HUES6 (cell line): ENCODE results near the gene MECR.

ENCODE experiments used
- H3K27ac ChIP-seq: 2 replicates; pipeline ENCODE4 v1.7.0; 2013; ENCODE audit warnings: low read depth, mild to moderate bottlenecking, low read length, inconsistent platforms
- H3K27me3 ChIP-seq: 2 replicates; pipeline ENCODE4 v1.6.1; 2013; ENCODE audit warnings: low read length; ENCODE audit not compliant: control insufficient read depth, insufficient read depth
- H3K36me3 ChIP-seq: 2 replicates; pipeline ENCODE4 v1.6.1; 2013; ENCODE audit warnings: low read length; ENCODE audit not compliant: control insufficient read depth, insufficient read depth
- H3K4me1 ChIP-seq: 2 replicates; pipeline ENCODE4 v1.6.1; 2013; ENCODE audit warnings: low read length; ENCODE audit not compliant: control insufficient read depth, insufficient read depth
- H3K4me3 ChIP-seq: 2 replicates; pipeline ENCODE4 v1.5.1; 2013; ENCODE audit warnings: low read depth, low read length
- H3K9ac ChIP-seq: one replicate; pipeline ENCODE4 v1.6.1; 2013; ENCODE audit warnings: mild to moderate bottlenecking, low read length
- H3K9me3 ChIP-seq: 2 replicates; pipeline ENCODE4 v1.6.1; 2013; ENCODE audit warnings: low read depth, low read length; ENCODE audit not compliant: control insufficient read depth, insufficient read depth

Gene MECR

DNA sequence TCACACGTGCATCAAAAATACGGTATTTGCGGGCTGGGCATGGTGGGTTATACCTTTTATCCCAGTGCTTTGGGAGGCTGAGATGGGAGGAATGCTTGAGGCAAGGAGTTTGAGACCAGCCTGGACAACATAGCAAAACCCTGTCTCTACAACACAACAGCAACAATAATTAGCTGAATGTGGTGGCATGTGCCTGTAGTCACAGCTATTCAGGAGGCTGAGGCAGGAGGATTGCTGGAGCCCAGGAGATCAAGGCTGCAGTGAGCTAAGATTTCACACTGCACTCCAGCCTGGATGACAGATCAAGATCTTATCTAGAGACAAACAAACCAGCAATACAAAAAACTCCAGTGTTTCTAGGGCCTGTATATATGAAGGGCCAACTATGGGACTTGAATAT, 36.2 kb upstream of the MECR start:
- H3K27me3 ChIP-seq: no peaks in the 10 kb centered on the region
- no peak overlapping the region for H3K27ac ChIP-seq
- H3K4me3 ChIP-seq: no peak overlapping the region
- peaks cover 13% of the 10 kb centered on the region for H3K4me1 ChIP-seq
- no peaks in the 10 kb centered on the region for H3K9me3 ChIP-seq
- no peak overlapping the region for H3K9ac ChIP-seq
- no peaks in the 10 kb centered on the region for H3K36me3 ChIP-seq

- peaks cover 4% of the 10 kb centered on the region for H3K4me1 ChIP-seq
- no peak overlapping the region for H3K9ac ChIP-seq
- H3K27me3 ChIP-seq: no peaks in the 10 kb centered on the region; the same call in 1 of the 2 replicates
- H3K36me3 ChIP-seq: 0 out of 2 replicates have a peak, but pooled peaks cover 7% of the 10 kb centered on the region
- H3K4me3 ChIP-seq: no peak overlapping the region
- H3K27ac ChIP-seq: no peak overlapping the region
- no peaks in the 10 kb centered on the region for H3K9me3 ChIP-seq
Measured at GRCh38 chr1:29264773-29265389, 34.1 kb upstream of the MECR start.

DNA sequence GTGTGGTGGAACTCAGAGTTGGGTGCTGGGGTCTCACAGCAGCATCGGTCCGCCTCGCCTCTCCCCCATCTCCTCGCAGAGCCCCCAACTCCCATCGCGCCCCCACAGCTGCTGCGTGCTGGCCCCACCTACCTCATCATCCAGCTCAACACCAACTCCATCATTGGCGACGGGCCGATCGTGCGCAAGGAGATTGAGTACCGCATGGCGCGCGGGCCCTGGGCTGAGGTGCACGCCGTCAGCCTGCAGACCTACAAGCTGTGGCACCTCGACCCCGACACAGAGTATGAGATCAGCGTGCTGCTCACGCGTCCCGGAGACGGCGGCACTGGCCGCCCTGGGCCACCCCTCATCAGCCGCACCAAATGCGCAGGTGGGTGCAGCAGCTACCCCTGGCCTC, 29.8 kb upstream of the MECR start:
- peaks cover 14% of the 10 kb centered on the region for H3K27me3 ChIP-seq
- peaks cover 37% of the 10 kb centered on the region for H3K4me1 ChIP-seq
- no peak overlapping the region for H3K9ac ChIP-seq
- peak overlapping the region; percentile 75 for H3K4me3 ChIP-seq
- H3K9me3 ChIP-seq: no peaks in the 10 kb centered on the region
- H3K27ac ChIP-seq: no peak overlapping the region
- 0 out of 2 replicates have a peak, but pooled peaks cover 7% of the 10 kb centered on the region for H3K36me3 ChIP-seq

GRCh38 chr1:29259802-29260441, 29.2 kb upstream of the MECR start:
- peak overlapping the region; percentile 45 for H3K9ac ChIP-seq

DNA sequence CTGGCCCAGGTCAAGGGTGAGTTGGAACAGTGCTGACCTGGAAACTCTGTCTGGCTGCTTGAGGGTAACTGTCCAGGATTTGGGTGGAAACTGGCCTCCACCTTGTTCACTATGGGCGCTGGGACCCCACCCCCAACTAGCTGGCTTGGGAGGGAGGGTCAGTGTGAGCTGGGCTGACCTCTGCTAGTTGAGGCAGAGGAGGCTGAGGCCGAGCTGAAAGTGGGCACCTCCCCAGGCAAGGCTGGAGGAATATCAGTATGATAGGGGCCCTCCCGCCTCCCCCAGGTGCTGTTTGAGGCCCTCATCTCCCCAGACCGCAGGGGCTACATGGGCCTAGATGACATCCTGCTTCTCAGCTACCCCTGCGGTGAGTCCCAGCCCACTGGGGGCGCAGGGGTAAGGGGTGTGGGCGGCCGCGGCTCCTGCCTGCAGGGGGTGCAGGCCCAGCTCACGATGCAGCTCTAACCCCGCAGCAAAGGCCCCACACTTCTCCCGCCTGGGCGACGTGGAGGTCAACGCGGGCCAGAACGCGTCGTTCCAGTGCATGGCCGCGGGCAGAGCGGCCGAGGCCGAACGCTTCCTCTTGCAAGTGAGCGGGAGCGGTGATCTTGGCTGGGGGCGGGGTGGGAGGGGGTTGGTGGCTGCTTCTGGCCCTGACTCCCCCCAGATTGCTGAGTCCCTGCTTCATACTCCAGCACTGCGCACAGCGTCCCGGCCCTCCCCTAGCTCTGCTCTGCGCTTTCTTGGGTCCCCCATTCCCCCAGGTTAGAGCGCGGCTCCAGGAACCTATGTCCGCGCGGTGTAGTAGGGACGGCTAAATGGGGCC, 28.5 kb upstream of the MECR start:
- H3K27me3 ChIP-seq: peaks cover 14% of the 10 kb centered on the region

More at GRCh38 chr1:29259802-29260441, 29.2 kb upstream of the MECR start:
- no peak overlapping the region for H3K27ac ChIP-seq
- H3K36me3 ChIP-seq: 0 out of 2 replicates have a peak, but pooled peaks cover 7% of the 10 kb centered on the region
- H3K27me3 ChIP-seq: peaks cover 14% of the 10 kb centered on the region
- peaks cover 37% of the 10 kb centered on the region for H3K4me1 ChIP-seq
- no peaks in the 10 kb centered on the region for H3K9me3 ChIP-seq
- H3K4me3 ChIP-seq: peak overlapping the region; percentile 75

DNA sequence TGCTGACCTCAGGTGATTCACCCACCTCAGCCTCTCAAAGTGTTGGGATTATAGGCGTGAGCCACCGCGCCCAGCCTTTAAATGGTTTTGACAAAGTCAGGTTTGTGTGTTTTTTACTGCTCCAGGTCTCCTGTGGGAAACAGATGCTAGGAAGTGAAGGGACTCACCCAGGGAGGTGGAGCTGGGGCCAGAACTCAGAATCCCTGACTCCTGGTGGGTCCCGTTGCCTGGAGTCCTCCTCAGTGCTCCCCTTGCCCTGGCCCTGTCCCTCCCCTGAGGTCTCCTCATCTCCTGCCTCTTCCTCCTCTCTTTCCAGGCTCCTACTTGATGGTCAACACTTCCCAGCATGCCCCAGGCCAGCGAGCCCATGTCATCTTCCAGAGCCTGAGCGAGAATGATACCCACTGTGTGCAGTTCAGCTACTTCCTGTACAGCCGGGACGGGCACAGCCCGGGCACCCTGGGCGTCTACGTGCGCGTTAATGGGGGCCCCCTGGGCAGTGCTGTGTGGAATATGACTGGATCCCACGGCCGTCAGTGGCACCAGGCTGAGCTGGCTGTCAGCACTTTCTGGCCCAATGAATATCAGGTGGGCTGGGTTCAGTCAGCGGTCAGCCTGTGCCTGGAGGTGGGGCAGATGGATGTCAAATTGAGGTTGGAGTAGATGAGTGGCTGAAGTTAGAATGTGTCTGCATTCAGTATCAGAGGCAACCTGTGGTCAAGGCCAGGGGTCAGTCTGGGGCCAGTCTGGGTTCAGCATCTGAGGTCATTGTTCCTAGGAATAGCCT, 27.6 kb upstream of the MECR start:
- Histone ChIP-seq H3K36me3 (0 out of 2 replicates have a peak, but pooled peaks cover 7% of the 10 kb centered on the region), H3K4me1 (peaks cover 37% of the 10 kb centered on the region), H3K27me3 (peaks cover 14% of the 10 kb centered on the region), H3K4me3 (no peak overlapping the region), H3K9me3 (no peaks in the 10 kb centered on the region), H3K9ac (no peak overlapping the region), H3K27ac (no peak overlapping the region)

More for the DNA sequence above, 28.5 kb upstream of the MECR start:
- Histone ChIP-seq H3K9me3 (no peaks in the 10 kb centered on the region), H3K36me3 (0 out of 2 replicates have a peak, but pooled peaks cover 7% of the 10 kb centered on the region), H3K9ac (peak overlapping the region; percentile 45), H3K4me1 (peaks cover 37% of the 10 kb centered on the region), H3K4me3 (peak overlapping the region; percentile 75), H3K27ac (no peak overlapping the region)

DNA sequence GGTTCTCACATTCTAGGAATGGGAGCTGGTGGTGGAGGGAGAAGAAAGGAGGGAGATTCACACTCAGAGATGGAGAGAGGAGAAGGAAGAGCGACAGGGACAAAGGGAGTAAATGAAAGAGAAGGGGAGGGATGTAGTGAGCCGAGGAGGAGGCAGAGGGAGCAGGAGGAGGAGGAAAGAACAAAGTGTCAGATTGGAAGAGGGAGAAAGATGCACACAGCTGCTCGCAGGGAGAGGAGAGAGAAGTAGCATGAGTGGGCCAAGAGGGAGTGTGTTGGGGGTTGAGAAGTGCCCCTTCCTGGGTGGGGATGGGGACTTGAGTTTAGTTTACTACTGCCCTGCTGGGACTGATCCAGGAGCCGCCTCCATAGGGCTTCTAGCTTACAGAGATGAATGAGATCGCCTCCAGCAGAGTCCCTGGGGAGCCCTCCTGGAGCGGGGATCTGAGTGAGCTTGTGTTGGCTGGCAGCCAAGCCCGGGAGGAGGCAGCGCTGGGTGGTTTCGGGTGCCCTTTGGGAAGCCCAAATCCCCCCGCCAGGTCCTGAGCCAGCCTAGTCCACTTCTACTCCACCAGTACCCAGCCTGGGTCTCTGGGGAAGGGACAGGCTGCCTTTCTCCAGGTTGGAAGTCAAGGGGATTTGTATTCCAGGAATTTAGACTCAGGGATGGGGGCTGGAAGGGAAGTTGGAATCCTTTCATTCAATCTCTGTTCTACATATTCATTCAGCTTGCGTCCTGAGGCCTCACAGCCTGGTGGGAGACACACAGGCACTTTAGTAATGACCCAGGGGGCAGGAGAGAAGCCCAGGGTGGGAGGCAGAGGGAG, 26.5 kb upstream of the MECR start:
- peaks cover 14% of the 10 kb centered on the region for H3K27me3 ChIP-seq
- no peak overlapping the region for H3K4me3 ChIP-seq
- 0 out of 2 replicates have a peak, but pooled peaks cover 7% of the 10 kb centered on the region for H3K36me3 ChIP-seq
- no peak overlapping the region for H3K27ac ChIP-seq
- H3K9me3 ChIP-seq: no peaks in the 10 kb centered on the region
- peaks cover 37% of the 10 kb centered on the region for H3K4me1 ChIP-seq
- peak overlapping the region; percentile 1 for H3K9ac ChIP-seq

DNA sequence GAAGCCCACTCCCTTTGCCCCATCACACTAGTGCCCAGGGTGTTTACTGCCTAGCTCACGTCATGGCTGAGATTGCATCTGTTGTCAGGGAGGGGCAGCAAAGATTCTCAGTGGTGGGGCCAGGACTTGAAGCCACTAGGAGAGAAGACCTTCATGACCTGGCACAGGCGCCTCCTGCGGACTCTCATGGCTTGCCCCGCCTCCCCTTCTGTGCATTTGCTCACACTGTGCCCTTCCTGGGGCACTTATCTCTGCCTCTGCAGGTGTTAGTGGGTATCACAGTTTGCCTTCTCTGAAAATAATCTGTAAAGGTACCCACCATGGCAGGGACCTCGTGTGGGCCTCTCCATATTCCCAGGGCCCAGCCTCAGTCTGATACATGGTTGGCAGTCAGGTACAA, 25.7 kb upstream of the MECR start:
- peaks cover 37% of the 10 kb centered on the region for H3K4me1 ChIP-seq
- H3K27me3 ChIP-seq: peaks cover 14% of the 10 kb centered on the region
- H3K27ac ChIP-seq: no peak overlapping the region
- H3K36me3 ChIP-seq: 0 out of 2 replicates have a peak, but pooled peaks cover 5% of the 10 kb centered on the region
- H3K9ac ChIP-seq: no peak overlapping the region
- no peak overlapping the region for H3K4me3 ChIP-seq
- no peaks in the 10 kb centered on the region for H3K9me3 ChIP-seq

DNA sequence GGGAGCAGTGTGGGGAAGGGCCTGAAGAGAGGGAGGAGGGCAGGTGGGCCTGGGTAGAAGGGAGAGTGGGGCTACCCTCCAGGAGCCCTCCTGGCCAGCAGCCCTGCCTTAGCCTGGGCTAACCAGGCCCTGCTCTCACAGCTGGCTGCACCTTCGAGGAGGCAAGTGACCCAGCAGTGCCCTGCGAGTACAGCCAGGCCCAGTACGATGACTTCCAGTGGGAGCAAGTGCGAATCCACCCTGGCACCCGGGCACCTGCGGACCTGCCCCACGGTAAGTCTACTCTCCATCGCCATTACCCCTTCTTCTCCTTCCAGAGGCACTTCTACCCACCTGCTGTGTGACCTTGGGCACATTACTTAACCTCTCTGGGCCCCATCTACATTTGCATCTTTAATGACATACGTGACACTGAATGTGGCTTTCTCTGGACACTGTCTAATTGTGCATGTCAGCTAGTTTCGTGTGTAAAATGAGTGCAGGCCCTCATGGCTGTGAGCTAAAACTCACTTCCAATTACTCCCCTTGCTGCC, 24.5 kb upstream of the MECR start:
- no peaks in the 10 kb centered on the region for H3K36me3 ChIP-seq
- H3K27me3 ChIP-seq: peaks cover 14% of the 10 kb centered on the region
- peaks cover 41% of the 10 kb centered on the region for H3K4me1 ChIP-seq
- no peak overlapping the region for H3K9ac ChIP-seq
- no peak overlapping the region for H3K4me3 ChIP-seq
- no peak overlapping the region for H3K27ac ChIP-seq
- no peaks in the 10 kb centered on the region for H3K9me3 ChIP-seq

- H3K27me3 ChIP-seq: peaks cover 12% of the 10 kb centered on the region
- H3K9ac ChIP-seq: no peak overlapping the region
- H3K27ac ChIP-seq: no peak overlapping the region
- no peak overlapping the region for H3K4me3 ChIP-seq
- H3K4me1 ChIP-seq: peaks cover 48% of the 10 kb centered on the region
- no peaks in the 10 kb centered on the region for H3K9me3 ChIP-seq
- H3K36me3 ChIP-seq: no peaks in the 10 kb centered on the region
Measured at GRCh38 chr1:29254346-29254745, 23.6 kb upstream of the MECR start.
